Measurements from ENCODE around the gene CDH13. TPM values are rescaled to one million over a fixed set of nuclear protein-coding genes. Genes with fewer than 3 reads are reported as not detected.

The CDH13 gene
- total RNA-seq, 2 experiments from 2014 or later = not detected

GRCh38 chr16:82728901-82729300 lies 102.1 kb downstream of the CDH13 start:
- no peaks in the 10 kb centered on the region for H3K9me3 ChIP-seq (ENCODE audit: low read length)
- H2AFZ ChIP-seq (ENCODE audit: low read length) = no peak overlapping the region
- no peaks in the 10 kb centered on the region for H3K36me3 ChIP-seq (ENCODE audit: insufficient read depth, low read length)
- H3K4me3 ChIP-seq (ENCODE audit: low read depth, low read length, poor library complexity, severe bottlenecking) = no peak overlapping the region
- no peak overlapping the region for H3K27ac ChIP-seq (ENCODE audit: low read depth, low read length, poor library complexity, severe bottlenecking)
- BruUV-seq (replicated peaks) = no TSS peak
- no peaks in the 10 kb centered on the region for H3K4me1 ChIP-seq (ENCODE audit: insufficient read depth, low read length, poor library complexity, severe bottlenecking)
- ChIA-PET CTCF (ENCODE audit: unreplicated experiment) (no interaction called here), POLR2A (no interaction called here)
- DNase-seq (ENCODE audit: low spot score) = peak; percentile 1
- no peaks in the 10 kb centered on the region for H4K20me1 ChIP-seq (ENCODE audit: insufficient read depth, low read length)
- no peaks in the 10 kb centered on the region for H3K9me2 ChIP-seq (ENCODE audit: insufficient read depth, low read length)
- no peaks in the 10 kb centered on the region for H3K79me2 ChIP-seq (ENCODE audit: insufficient read depth, low read depth, low read length)
- intact Hi-C loops (cut with micrococcal nuclease; ENCODE audit: unreplicated experiment) = no loop called here
- H3K4me2 ChIP-seq (ENCODE audit: low read length) = no peak overlapping the region
- no peak for TF ChIP-seq EZH2phosphoT487 (IDR thresholded peaks at IDR 0.05; ENCODE audit: borderline replicate concordance, low read depth, low read length)
- no peak for TF ChIP-seq CTCF (conservative IDR thresholded peaks at IDR 0.05; ENCODE audit: low read length)

GRCh38 chr16:82730901-82731300 lies 104.1 kb downstream of the CDH13 start:
- Histone ChIP-seq H3K36me3 (ENCODE audit: insufficient read depth, low read length) (no peaks in the 10 kb centered on the region), H3K9me2 (ENCODE audit: insufficient read depth, low read length) (no peaks in the 10 kb centered on the region), H3K4me3 (ENCODE audit: low read depth, low read length, poor library complexity, severe bottlenecking) (no peak overlapping the region), H3K9me3 (ENCODE audit: low read length) (no peaks in the 10 kb centered on the region), H3K27ac (ENCODE audit: low read depth, low read length, poor library complexity, severe bottlenecking) (no peak overlapping the region), H2AFZ (ENCODE audit: low read length) (no peak overlapping the region), H3K4me1 (ENCODE audit: insufficient read depth, low read length, poor library complexity, severe bottlenecking) (no peaks in the 10 kb centered on the region), H3K4me2 (ENCODE audit: low read length) (no peak overlapping the region), H4K20me1 (ENCODE audit: insufficient read depth, low read length) (no peaks in the 10 kb centered on the region), H3K79me2 (ENCODE audit: insufficient read depth, low read depth, low read length) (no peaks in the 10 kb centered on the region)
- BruUV-seq (replicated peaks) = no TSS peak
- intact Hi-C loops (cut with micrococcal nuclease; ENCODE audit: unreplicated experiment) = no loop called here
- CTCF ChIA-PET (ENCODE audit: unreplicated experiment) = no interaction called here
- no peak for DNase-seq (ENCODE audit: low spot score)
- POLR2A ChIA-PET = no interaction called here
- TF ChIP-seq CTCF (conservative IDR thresholded peaks at IDR 0.05; ENCODE audit: low read length) (no peak), EZH2phosphoT487 (IDR thresholded peaks at IDR 0.05; ENCODE audit: borderline replicate concordance, low read depth, low read length) (no peak)

DNA sequence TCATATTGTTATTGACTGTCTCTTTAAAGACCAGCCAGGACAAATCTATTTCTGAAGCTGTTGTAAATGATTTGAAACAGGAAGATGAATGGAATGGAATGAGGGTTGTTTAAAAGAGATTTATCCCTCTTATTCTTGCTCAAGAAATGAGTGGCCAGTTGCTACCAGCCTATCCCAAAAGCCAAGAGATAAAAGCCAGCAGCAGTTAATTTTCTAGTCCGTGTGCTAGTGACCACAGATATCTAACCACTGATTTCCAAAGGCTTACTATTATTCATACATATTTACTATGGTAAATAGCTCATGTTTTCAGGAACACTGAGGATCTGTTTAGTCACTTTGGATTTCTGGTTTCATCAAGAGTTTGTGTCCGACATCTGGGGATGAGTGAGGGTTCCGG lies 105.7 kb downstream of the CDH13 start:
- no peaks in the 10 kb centered on the region for H3K4me1 ChIP-seq (ENCODE audit: insufficient read depth, low read length, poor library complexity, severe bottlenecking)
- no peaks in the 10 kb centered on the region for H3K9me2 ChIP-seq (ENCODE audit: insufficient read depth, low read length)
- TF ChIP-seq CTCF (conservative IDR thresholded peaks at IDR 0.05; ENCODE audit: low read length) (no peak), EZH2phosphoT487 (IDR thresholded peaks at IDR 0.05; ENCODE audit: borderline replicate concordance, low read depth, low read length) (no peak)
- no peak overlapping the region for H3K4me2 ChIP-seq (ENCODE audit: low read length)
- no peak overlapping the region for H3K27ac ChIP-seq (ENCODE audit: low read depth, low read length, poor library complexity, severe bottlenecking)
- no peak overlapping the region for H3K4me3 ChIP-seq (ENCODE audit: low read depth, low read length, poor library complexity, severe bottlenecking)
- H4K20me1 ChIP-seq (ENCODE audit: insufficient read depth, low read length) = no peaks in the 10 kb centered on the region
- intact Hi-C loops (cut with micrococcal nuclease; ENCODE audit: unreplicated experiment) = no loop called here
- POLR2A ChIA-PET = interaction anchor here (0.6 kb wide), 1 partner anchor 396 kb away, joined by 4 read pairs; no protein-coding TSS in a partner anchor
- CTCF ChIA-PET (ENCODE audit: unreplicated experiment) = no interaction called here
- no TSS peak for BruUV-seq (replicated peaks)
- H3K36me3 ChIP-seq (ENCODE audit: insufficient read depth, low read length) = no peaks in the 10 kb centered on the region
- H2AFZ ChIP-seq (ENCODE audit: low read length) = no peak overlapping the region
- H3K79me2 ChIP-seq (ENCODE audit: insufficient read depth, low read depth, low read length) = no peaks in the 10 kb centered on the region
- H3K9me3 ChIP-seq (ENCODE audit: low read length) = no peaks in the 10 kb centered on the region
- no peak for DNase-seq (ENCODE audit: low spot score)

All from OCI-LY7 (cell line).